ENCODE measurements around the gene PRDM16.

Gene PRDM16

GRCh38 chr1:3020263-3020909 is 48.6 kb upstream of the PRDM16 start:
- POLR2A ChIA-PET = no interaction called here
- CTCF ChIA-PET = no interaction called here
- Histone ChIP-seq H3K9me3 (ENCODE audit: control insufficient read depth, insufficient read depth, low read depth, low read length) (no peaks in the 10 kb centered on the region), H3K4me1 (ENCODE audit: control insufficient read depth, insufficient read depth, low read length) (no peaks in the 10 kb centered on the region), H3K4me3 (ENCODE audit: low read depth, low read length) (no peak overlapping the region), H3K27ac (ENCODE audit: extremely low read depth, low read depth, low read length) (no peak overlapping the region), H3K36me3 (ENCODE audit: control insufficient read depth in 2 of 2, insufficient read depth in 1 of 2, low read length in 2 of 2) (no peaks in the 10 kb centered on the region)
- TF ChIP-seq, protein P1, sequence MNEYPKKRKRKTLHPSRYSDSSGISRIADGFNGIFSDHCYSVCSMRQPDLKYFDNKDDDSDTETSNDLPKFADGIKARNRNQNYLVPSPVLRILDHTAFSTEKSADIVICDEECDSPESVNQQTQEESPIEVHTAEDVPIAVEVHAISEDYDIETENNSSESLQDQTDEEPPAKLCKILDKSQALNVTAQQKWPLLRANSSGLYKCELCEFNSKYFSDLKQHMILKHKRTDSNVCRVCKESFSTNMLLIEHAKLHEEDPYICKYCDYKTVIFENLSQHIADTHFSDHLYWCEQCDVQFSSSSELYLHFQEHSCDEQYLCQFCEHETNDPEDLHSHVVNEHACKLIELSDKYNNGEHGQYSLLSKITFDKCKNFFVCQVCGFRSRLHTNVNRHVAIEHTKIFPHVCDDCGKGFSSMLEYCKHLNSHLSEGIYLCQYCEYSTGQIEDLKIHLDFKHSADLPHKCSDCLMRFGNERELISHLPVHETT (tag by site-specific recombination; IDR thresholded peaks at IDR 0.05) = no peak
- TF ChIP-seq ZNF677 (tag by site-specific recombination; IDR thresholded peaks at IDR 0.05) (no peak), GLIS1 (tag by site-specific recombination; IDR thresholded peaks at IDR 0.05) (peak; percentile 66), ZBTB20 (tag by site-specific recombination; IDR thresholded peaks at IDR 0.05) (no peak)

DNA sequence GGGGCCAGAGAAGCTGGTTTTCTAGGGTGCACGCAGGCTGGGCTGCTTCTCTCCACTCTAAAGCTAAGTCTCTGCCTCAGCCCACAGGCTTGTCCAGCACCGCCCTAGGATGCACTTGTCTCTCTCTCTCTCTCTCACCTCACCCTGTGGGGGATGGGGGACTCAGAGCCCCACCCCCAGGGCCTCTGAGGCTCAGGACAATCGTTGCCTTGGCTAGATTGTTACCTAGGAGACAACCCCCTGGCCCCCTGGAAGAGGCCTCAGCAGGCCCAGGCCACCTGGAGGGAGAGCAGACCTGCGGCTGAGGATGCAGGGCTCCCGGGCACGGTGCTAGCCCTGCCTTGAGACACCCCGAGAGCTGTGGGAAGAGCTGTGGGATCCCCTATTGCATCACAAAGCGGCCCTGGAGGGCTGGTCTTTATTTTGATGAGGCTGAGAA is 47.8 kb upstream of the PRDM16 start, which contains the start of gene ACTRT2:
Gene ACTRT2, plus strand, starts transcription at position 235 of the 439 bp plus-strand sequence. CDS start 220 bp downstream, outside the sequence.
- CTCF ChIA-PET = interaction anchor here (0.6 to 1.1 kb wide), 2 partner anchors 8 to 9 kb away, joined by 3 read pairs; no protein-coding TSS in a partner anchor
- Histone ChIP-seq H3K9me3 (ENCODE audit: control insufficient read depth, insufficient read depth, low read depth, low read length) (no peaks in the 10 kb centered on the region), H3K27ac (ENCODE audit: extremely low read depth, low read depth, low read length) (no peak within 1 kb of the TSS), H3K4me1 (ENCODE audit: control insufficient read depth, insufficient read depth, low read length) (no peaks in the 10 kb centered on the region), H3K4me3 (ENCODE audit: low read depth, low read length) (no peak within 1 kb of the TSS), H3K36me3 (ENCODE audit: control insufficient read depth in 2 of 2, insufficient read depth in 1 of 2, low read length in 2 of 2) (no peaks in the 10 kb centered on the region)
- POLR2A ChIA-PET = no interaction called here
- TF ChIP-seq ZNF18 (tag by site-specific recombination; IDR thresholded peaks at IDR 0.05) = no peak
- TF ChIP-seq ZFP41 (tag by site-specific recombination; IDR thresholded peaks at IDR 0.05; ENCODE audit: borderline replicate concordance) = no peak
- TF ChIP-seq ZNF2 (tag by site-specific recombination; IDR thresholded peaks at IDR 0.05) = no peak
- TF ChIP-seq ZIC2 (tag by site-specific recombination; IDR thresholded peaks at IDR 0.05) = peak; percentile 67
- TF ChIP-seq GLIS1 (tag by site-specific recombination; IDR thresholded peaks at IDR 0.05) = peak; percentile 60

DNA sequence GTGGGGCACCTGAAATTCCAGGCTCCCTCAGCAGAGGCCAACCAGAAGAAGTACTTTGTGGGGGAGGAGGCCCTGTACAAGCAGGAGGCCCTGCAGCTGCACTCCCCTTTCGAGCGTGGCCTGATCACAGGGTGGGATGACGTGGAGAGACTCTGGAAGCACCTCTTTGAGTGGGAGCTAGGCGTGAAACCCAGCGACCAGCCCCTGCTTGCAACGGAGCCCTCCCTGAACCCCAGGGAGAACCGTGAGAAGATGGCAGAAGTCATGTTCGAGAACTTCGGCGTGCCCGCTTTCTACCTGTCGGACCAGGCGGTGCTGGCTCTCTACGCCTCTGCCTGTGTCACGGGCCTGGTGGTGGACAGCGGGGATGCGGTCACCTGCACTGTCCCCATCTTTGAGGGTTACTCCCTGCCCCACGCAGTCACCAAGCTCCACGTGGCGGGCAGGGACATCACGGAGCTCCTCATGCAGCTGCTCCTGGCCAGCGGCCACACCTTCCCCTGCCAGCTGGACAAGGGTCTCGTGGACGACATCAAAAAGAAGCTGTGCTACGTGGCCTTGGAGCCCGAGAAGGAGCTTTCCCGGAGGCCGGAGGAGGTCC is 47.1 kb upstream of the PRDM16 start:
- no peaks in the 10 kb centered on the region for H3K9me3 ChIP-seq (ENCODE audit: control insufficient read depth, insufficient read depth, low read depth, low read length)
- CTCF ChIA-PET = interaction anchor here (1.1 to 1.4 kb wide), 2 partner anchors 8 to 9 kb away, joined by 3 to 5 read pairs; no protein-coding TSS in a partner anchor
- TF ChIP-seq ZNF416 (tag by site-specific recombination; IDR thresholded peaks at IDR 0.05) (no peak), ZSCAN16 (tag by site-specific recombination; IDR thresholded peaks at IDR 0.05) (no peak), ZNF530 (tag by site-specific recombination; IDR thresholded peaks at IDR 0.05; ENCODE audit: low read depth) (no peak), ZNF473 (tag by site-specific recombination; IDR thresholded peaks at IDR 0.05) (no peak), ZNF138 (tag by site-specific recombination; IDR thresholded peaks at IDR 0.05; ENCODE audit: borderline replicate concordance) (no peak), IKZF3 (tag by site-specific recombination; IDR thresholded peaks at IDR 0.05) (no peak), ZNF785 (tag by site-specific recombination; IDR thresholded peaks at IDR 0.05) (no peak), ZNF513 (tag by site-specific recombination; IDR thresholded peaks at IDR 0.05) (no peak)
- TF ChIP-seq, protein P2, sequence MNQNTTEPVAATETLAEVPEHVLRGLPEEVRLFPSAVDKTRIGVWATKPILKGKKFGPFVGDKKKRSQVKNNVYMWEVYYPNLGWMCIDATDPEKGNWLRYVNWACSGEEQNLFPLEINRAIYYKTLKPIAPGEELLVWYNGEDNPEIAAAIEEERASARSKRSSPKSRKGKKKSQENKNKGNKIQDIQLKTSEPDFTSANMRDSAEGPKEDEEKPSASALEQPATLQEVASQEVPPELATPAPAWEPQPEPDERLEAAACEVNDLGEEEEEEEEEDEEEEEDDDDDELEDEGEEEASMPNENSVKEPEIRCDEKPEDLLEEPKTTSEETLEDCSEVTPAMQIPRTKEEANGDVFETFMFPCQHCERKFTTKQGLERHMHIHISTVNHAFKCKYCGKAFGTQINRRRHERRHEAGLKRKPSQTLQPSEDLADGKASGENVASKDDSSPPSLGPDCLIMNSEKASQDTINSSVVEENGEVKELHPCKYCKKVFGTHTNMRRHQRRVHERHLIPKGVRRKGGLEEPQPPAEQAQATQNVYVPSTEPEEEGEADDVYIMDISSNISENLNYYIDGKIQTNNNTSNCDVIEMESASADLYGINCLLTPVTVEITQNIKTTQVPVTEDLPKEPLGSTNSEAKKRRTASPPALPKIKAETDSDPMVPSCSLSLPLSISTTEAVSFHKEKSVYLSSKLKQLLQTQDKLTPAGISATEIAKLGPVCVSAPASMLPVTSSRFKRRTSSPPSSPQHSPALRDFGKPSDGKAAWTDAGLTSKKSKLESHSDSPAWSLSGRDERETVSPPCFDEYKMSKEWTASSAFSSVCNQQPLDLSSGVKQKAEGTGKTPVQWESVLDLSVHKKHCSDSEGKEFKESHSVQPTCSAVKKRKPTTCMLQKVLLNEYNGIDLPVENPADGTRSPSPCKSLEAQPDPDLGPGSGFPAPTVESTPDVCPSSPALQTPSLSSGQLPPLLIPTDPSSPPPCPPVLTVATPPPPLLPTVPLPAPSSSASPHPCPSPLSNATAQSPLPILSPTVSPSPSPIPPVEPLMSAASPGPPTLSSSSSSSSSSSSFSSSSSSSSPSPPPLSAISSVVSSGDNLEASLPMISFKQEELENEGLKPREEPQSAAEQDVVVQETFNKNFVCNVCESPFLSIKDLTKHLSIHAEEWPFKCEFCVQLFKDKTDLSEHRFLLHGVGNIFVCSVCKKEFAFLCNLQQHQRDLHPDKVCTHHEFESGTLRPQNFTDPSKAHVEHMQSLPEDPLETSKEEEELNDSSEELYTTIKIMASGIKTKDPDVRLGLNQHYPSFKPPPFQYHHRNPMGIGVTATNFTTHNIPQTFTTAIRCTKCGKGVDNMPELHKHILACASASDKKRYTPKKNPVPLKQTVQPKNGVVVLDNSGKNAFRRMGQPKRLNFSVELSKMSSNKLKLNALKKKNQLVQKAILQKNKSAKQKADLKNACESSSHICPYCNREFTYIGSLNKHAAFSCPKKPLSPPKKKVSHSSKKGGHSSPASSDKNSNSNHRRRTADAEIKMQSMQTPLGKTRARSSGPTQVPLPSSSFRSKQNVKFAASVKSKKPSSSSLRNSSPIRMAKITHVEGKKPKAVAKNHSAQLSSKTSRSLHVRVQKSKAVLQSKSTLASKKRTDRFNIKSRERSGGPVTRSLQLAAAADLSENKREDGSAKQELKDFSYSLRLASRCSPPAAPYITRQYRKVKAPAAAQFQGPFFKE (tag by site-specific recombination; IDR thresholded peaks at IDR 0.05; ENCODE audit: borderline replicate concordance) = no peak
- TF ChIP-seq, protein P3, sequence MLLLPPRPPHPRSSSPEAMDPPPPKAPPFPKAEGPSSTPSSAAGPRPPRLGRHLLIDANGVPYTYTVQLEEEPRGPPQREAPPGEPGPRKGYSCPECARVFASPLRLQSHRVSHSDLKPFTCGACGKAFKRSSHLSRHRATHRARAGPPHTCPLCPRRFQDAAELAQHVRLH (tag by site-specific recombination; IDR thresholded peaks at IDR 0.05) = no peak

More for the DNA sequence above, 47.1 kb upstream of the PRDM16 start:
- POLR2A ChIA-PET = no interaction called here
- Histone ChIP-seq H3K27ac (ENCODE audit: extremely low read depth, low read depth, low read length) (no peak overlapping the region), H3K4me3 (ENCODE audit: low read depth, low read length) (no peak overlapping the region), H3K36me3 (ENCODE audit: control insufficient read depth in 2 of 2, insufficient read depth in 1 of 2, low read length in 2 of 2) (no peaks in the 10 kb centered on the region), H3K4me1 (ENCODE audit: control insufficient read depth, insufficient read depth, low read length) (no peaks in the 10 kb centered on the region)
